K562 (cell line): ENCODE data around the gene LIMS2. TPM values are rescaled to one million over a fixed set of nuclear protein-coding genes. Genes with fewer than 3 reads are reported as not detected.

Experiments
- ATF3 ChIP-seq, 2 experiments: fragments of 450-650 bp in 1 of 2; sonication (generic) in 1 of 2; formaldehyde crosslinking in 1 of 2; IDR thresholded peaks in 1 of 2; conservative IDR thresholded peaks in 1 of 2; 2 replicates each; pipeline versions ENCODE4 v1.6.1 to v1.8.1; 2016 to 2023; ENCODE audit warnings: mild to moderate bottlenecking in 2 of 2, moderate library complexity in 2 of 2, inconsistent platforms in 1 of 2, missing genetic modification reagents in 1 of 2
- CHD4 ChIP-seq: fragments of 200-600 bp; sonication (generic); IDR thresholded peaks from 3 replicates; pipeline ENCODE4 v1.6.1; 2012; ENCODE audit warnings: low read depth, mild to moderate bottlenecking, mixed read lengths, low read length, inconsistent platforms; ENCODE audit not compliant: insufficient read depth, insufficient replicate concordance, poor library complexity, severe bottlenecking
- CTBP1 ChIP-seq: fragments of 450-650 bp; IDR thresholded peaks from 2 replicates; pipeline ENCODE4 v1.6.1; 2016; ENCODE audit warnings: borderline replicate concordance
- CTCF ChIP-seq, 3 experiments: IDR thresholded peaks in 2 of 3; conservative IDR thresholded peaks in 1 of 3; 2 replicates each; pipeline ENCODE4 v1.5.1; 2011 to 2012; ENCODE audit warnings: low read length in 3 of 3, mild to moderate bottlenecking in 3 of 3, control low read depth in 2 of 3, improper control_type of control experiment in 1 of 3, inconsistent platforms in 1 of 3, low read depth in 1 of 3, mixed read lengths in 1 of 3, moderate library complexity in 1 of 3; ENCODE audit not compliant: insufficient read depth in 2 of 3
- FOS ChIP-seq: IDR thresholded peaks from 3 replicates; pipeline ENCODE4 v1.6.1; 2011; ENCODE audit not compliant: insufficient read length; ENCODE audit errors: extremely low read depth
- GATAD2B ChIP-seq: fragments of 450-650 bp; IDR thresholded peaks from 2 replicates; pipeline ENCODE4 v1.6.1; 2017; ENCODE audit warnings: mild to moderate bottlenecking, borderline replicate concordance
- MBD1 ChIP-seq: fragments of 250-450 bp; sonication (Bioruptor Pico); IDR thresholded peaks from 2 replicates; pipeline ENCODE4 v1.8.0; 2022; ENCODE audit warnings: inconsistent platforms
- MECOM ChIP-seq: fragments of 250-450 bp; sonication (Bioruptor Pico); IDR thresholded peaks from 2 replicates; pipeline ENCODE4 v1.8.0; 2022; ENCODE audit warnings: inconsistent platforms
- MEIS2 ChIP-seq: fragments of 450-650 bp; IDR thresholded peaks from 2 replicates; pipeline ENCODE4 v1.6.1; 2014; ENCODE audit warnings: mild to moderate bottlenecking; ENCODE audit not compliant: partially characterized antibody
- NCOR1 ChIP-seq: fragments of 450-650 bp; IDR thresholded peaks from 2 replicates; pipeline ENCODE4 v1.6.1; 2016; ENCODE audit warnings: mild to moderate bottlenecking, moderate library complexity
- NEUROD1 ChIP-seq: fragments of 150-350 bp; IDR thresholded peaks from 2 replicates; pipeline ENCODE4 v1.6.1; 2014; ENCODE audit warnings: borderline replicate concordance, low read length, low read depth; ENCODE audit not compliant: partially characterized antibody
- PKNOX1 ChIP-seq: fragments of 450-650 bp; IDR thresholded peaks from 2 replicates; pipeline ENCODE4 v1.6.1; 2016
- TBL1XR1 ChIP-seq, 2 experiments: IDR thresholded peaks; 2 replicates each; pipeline ENCODE4 v1.6.1; 2012; ENCODE audit warnings: improper control_type of control experiment in 2 of 2, low read length in 2 of 2, mild to moderate bottlenecking in 1 of 2
- ZKSCAN3 ChIP-seq: fragments of 250-450 bp; sonication (Bioruptor Pico); IDR thresholded peaks from 2 replicates; pipeline ENCODE4 v1.4.0; 2020
- ZNF76 ChIP-seq: fragments of 250-450 bp; sonication (Bioruptor Pico); IDR thresholded peaks from 2 replicates; pipeline ENCODE4 v1.4.0; 2020; ENCODE audit warnings: mild to moderate bottlenecking, moderate library complexity, borderline replicate concordance
- polyA plus RNA-seq, 8 experiments: library from polyadenylated mRNA; depleted of rRNA in 4 of 8; stranded (reverse) in 5 of 8; unstranded in 3 of 8; fragments of >200 nt; fragmentation: Nextera tagmentation in 2 of 8; fragmentation: Illumina TruSeq in 1 of 8; extraction: Ambion mirVana in 2 of 8; extraction: Trizol in 1 of 8; gene quantifications; 2 replicates each; pipeline versions ENCODE4 v1.2.1 to v1.2.3, GENCODE V29; 2011 to 2014; ENCODE audit warnings: inconsistent platforms in 1 of 8, missing spikeins in 1 of 8
- total RNA-seq, 7 experiments: library from RNA; depleted of rRNA in 6 of 7; stranded (reverse); fragments of >200 nt in 6 of 7; fragmentation: Illumina TruSeq in 2 of 7; extraction: Trizol in 2 of 7; gene quantifications; 2 replicates each; pipeline versions ENCODE4 v1.2.1 to v1.2.3, GENCODE V29; 2011 to 2021; ENCODE audit warnings: low replicate concordance in 1 of 7
- TF ChIP-seq, protein P1 (sequence below), 2 experiments: fragments of 450-650 bp; conservative IDR thresholded peaks; 2 replicates each; pipeline ENCODE4 v1.6.1; 2017; ENCODE audit warnings: mild to moderate bottlenecking in 2 of 2, moderate library complexity in 2 of 2
- TF ChIP-seq, protein P2 (sequence below): sonication (generic); formaldehyde crosslinking; IDR thresholded peaks from 2 replicates; pipeline ENCODE4 v1.8.0; 2023; ENCODE audit warnings: mild to moderate bottlenecking, missing genetic modification reagents

Gene LIMS2
- total and polyA plus RNA-seq, 9 of the 15 experiments (the other 6 are each of a cell fraction or from before 2014, with no cell fraction given), result 0.04 to 0.22 TPM; not detected in 7

GRCh38 chr2:127700527-127701192, 25.3 kb upstream of the LIMS2 start (continued):
- TF ChIP-seq, protein P1, sequence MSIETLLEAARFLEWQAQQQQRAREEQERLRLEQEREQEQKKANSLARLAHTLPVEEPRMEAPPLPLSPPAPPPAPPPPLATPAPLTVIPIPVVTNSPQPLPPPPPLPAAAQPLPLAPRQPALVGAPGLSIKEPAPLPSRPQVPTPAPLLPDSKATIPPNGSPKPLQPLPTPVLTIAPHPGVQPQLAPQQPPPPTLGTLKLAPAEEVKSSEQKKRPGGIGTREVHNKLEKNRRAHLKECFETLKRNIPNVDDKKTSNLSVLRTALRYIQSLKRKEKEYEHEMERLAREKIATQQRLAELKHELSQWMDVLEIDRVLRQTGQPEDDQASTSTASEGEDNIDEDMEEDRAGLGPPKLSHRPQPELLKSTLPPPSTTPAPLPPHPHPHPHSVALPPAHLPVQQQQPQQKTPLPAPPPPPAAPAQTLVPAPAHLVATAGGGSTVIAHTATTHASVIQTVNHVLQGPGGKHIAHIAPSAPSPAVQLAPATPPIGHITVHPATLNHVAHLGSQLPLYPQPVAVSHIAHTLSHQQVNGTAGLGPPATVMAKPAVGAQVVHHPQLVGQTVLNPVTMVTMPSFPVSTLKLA (conservative IDR thresholded peaks at IDR 0.05), result peak; percentile 96 to 98
- TF ChIP-seq ATF3 (IDR thresholded peaks at IDR 0.05) (peak; percentile 90), ATF3 (CRISPR knock-in tag; conservative IDR thresholded peaks at IDR 0.05) (peak; percentile 87), ZNF76 (CRISPR knock-in tag) (no peak), CTCF (IDR thresholded peaks at IDR 0.05 in 2 of 3, conservative IDR thresholded peaks at IDR 0.05 in 1 of 3; ENCODE audit: insufficient read depth in 2 of 3, low read depth in 1 of 3, low read length in 3 of 3) (peak; percentile 29 to 47 (median 32); a peak in 4 of 6 replicates), CTBP1 (peak; percentile 94), TBL1XR1 (IDR thresholded peaks at IDR 0.05; ENCODE audit: low read length in 2 of 2) (peak in 1 of 2 experiments; percentile 74; a peak in 1 of 4 replicates), CHD4 (no peak), NCOR1 (0 out of 2 replicates have a peak, but pooled peaks have one; percentile 20), MECOM (peak; percentile 47; the same call in 1 of the 2 replicates), NEUROD1 (peak; percentile 62), FOS (no peak), ZKSCAN3 (CRISPR knock-in tag) (no peak), GATAD2B (no peak), MBD1 (CRISPR knock-in tag) (no peak), PKNOX1 (peak; percentile 95), MEIS2 (peak; percentile 92)
- TF ChIP-seq, protein P2, sequence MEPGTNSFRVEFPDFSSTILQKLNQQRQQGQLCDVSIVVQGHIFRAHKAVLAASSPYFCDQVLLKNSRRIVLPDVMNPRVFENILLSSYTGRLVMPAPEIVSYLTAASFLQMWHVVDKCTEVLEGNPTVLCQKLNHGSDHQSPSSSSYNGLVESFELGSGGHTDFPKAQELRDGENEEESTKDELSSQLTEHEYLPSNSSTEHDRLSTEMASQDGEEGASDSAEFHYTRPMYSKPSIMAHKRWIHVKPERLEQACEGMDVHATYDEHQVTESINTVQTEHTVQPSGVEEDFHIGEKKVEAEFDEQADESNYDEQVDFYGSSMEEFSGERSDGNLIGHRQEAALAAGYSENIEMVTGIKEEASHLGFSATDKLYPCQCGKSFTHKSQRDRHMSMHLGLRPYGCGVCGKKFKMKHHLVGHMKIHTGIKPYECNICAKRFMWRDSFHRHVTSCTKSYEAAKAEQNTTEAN, result peak; percentile 43; the same call in 1 of the 2 replicates
